ENCODE results near the gene MLN.

GRCh38 chr6:33774774-33775173, 29.0 kb downstream of the MLN start:
- TF ChIP-seq CTCF (IDR thresholded peaks at IDR 0.05; ENCODE audit: extremely low read depth in 1 of 2, insufficient read depth in 1 of 2, low read depth in 1 of 2, low read length in 2 of 2) (no peak), EZH2 (IDR thresholded peaks at IDR 0.05; ENCODE audit: borderline replicate concordance, low read depth, low read length, severe bottlenecking) (no peak), POLR2A (IDR thresholded peaks at IDR 0.05; ENCODE audit: low read depth, low read length) (no peak), MAX (IDR thresholded peaks at IDR 0.05; ENCODE audit: insufficient read depth, insufficient read length) (no peak), POLR2AphosphoS5 (IDR thresholded peaks at IDR 0.05; ENCODE audit: insufficient read depth, low read depth, low read length) (no peak), JUN (IDR thresholded peaks at IDR 0.05; ENCODE audit: borderline replicate concordance, insufficient read depth, insufficient read length, low read depth) (no peak)
